HTR-8/SVneo (cell line): ENCODE results near the gene KIF23.
A peak's percentile ranks its signal among the peaks of the same experiment; 100 is the strongest.

Source experiments
- DNase-seq: peaks from one replicate; pipeline ENCODE4 v3.0.0; 2011; ENCODE audit warnings: low spot score, mixed read lengths; ENCODE audit not compliant: insufficient read length
- FAIRE-seq: peaks from 2 replicates; lab custom pipeline; 2011; peaks lifted over from hg19 to GRCh38; lab: Jason Lieb, UNC

KIF23 gene

DNA sequence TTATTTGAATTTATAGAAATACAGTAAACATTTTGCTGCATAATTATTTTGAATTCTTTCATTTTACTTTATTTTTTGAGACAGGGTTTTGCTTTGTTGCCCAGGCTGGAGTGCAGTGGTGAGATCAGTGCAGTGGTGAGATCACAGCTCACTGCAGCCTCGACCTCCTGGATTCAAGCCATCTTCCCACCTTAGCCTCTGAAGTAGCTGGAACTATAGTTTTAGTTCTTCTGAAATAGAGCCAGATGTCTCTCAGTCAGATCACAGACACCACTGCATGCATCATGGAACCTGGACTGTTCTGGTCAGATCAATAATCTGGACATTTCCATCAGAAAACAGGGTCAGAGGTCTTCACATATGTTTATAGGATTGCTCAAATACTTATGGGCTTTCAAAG lies 46.3 kb downstream of the KIF23 start:
- FAIRE-seq (no peak), DNase-seq (no peak)

DNA sequence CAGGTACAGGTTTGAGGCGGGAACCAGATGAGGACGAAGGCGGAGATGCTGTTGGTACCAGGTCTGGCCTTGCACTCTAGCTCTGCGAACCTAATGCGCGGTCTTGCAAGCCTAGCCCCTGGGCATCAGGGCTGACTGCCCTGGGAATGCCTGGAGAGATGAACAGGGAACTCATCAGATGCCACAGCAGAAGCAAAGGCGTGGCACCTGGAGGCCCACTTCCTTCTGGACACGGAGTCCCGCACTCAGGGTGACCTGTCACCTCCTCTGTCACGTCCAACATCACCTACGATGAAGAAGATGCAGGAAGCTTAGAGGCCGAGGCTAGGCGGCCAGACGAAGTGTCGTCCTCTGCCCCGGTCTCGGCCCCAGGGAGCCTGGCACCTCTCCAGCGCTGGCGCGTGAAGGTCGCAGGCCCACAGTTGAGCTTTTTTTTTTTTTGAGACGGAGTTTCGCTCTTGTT lies 47.9 kb downstream of the KIF23 start:
- FAIRE-seq (no peak), DNase-seq (no peak)

DNA sequence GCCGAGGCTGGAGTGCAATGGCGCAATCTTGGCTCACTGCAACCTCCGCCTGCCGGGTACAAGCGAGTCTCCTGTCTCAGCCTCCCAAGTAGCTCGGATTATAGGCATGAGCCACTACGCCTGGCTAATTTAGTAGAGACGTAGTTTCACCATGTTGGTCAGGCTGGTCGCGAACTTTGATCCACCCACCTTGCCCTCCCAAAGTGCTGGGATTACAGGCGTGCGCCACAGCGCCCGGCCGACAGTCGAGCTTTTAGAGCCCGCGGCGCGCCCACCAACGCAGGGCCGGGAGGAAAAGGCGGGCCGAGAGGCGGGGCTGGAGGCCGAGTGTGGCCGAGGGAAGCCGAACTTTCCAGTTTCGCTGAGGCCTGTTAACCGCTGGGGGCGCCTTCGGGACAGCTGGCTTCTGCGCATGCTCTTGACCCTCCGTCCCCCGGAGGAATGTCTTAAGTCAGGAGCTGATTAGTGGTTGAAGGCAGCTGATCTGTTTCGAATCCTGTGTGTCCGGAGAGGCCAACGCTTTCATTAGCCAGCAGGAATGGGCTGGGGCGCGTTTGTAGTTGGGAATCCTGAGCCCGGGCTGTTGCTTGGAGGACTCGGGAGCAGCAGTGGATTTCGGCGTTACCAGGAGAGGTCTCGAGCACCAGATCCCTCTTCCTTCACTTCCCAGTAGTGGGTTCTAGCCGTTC lies 48.5 kb downstream of the KIF23 start:
- peak; percentile 72 for FAIRE-seq

DNA sequence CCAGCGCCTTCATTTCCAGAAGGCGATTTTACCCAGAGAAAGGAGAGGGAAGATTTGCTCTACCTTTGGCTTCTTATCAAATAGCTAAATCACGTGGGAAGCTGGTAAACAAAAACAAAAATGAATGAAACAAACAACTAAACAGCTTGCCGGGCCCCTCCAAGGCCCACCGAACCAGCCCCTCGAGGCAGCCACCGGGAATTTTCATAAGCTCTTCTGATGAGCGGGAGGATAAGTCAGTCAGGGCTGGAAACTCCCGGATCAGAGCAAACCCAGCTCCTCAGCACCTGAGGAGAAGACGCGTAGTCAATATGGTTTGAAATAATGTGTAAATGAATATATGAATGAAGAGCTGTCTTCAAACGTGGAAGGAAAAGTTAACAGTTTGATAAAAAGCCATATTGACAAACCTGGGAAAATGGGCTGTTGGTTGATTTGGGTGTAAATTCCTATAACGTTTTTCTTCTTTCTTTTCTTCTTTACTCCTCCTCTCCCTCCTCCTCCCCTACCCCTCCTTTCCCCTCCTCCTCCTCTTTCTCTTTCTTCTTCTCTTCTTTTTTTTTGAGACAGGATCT lies 49.1 kb downstream of the KIF23 start:
- DNase-seq, result no peak

More for the DNA sequence above, 48.5 kb downstream of the KIF23 start:
- DNase-seq, result peak; percentile 100

DNA sequence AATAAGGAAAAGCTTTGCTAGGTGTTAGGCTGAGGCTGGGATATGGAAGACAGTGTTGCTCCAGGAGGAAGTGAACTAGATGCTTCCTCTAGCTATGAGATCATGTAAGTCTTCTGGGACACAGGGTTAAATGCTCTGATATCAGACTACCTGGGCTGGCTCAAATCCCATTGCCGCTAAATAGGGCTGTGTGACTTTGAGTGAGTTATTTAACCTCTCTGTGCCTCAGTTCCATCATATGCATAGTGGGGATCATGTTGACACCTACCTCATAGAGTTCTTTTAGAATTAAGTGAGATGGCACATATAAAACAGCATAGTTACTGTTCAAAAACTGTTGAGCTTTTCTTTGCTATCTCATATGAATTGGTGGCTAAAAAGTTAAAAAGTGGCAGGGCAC lies 51.1 kb downstream of the KIF23 start:
- DNase-seq (no peak), FAIRE-seq (no peak)

More for the DNA sequence above, 49.1 kb downstream of the KIF23 start:
- FAIRE-seq, result no peak

DNA sequence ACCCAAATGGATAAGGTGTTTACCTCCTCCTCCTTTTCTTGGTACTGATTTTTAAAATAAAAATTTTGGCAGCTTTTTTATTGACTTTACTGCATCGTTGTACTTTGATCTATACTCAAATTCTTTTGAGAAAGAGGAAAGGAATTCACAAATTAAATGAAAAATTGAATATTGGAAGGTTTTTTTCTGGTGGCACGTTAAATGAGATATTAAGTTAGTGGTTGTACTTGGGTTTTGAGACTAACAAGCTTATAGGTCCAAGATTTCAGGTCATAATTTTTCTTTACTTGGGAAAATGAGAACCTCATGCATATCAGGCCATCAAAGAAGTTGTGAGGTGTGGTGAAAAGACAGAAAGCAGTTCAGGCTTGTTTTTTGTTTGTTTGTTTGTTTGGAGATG lies 52.6 kb downstream of the KIF23 start:
- FAIRE-seq, result no peak

DNA sequence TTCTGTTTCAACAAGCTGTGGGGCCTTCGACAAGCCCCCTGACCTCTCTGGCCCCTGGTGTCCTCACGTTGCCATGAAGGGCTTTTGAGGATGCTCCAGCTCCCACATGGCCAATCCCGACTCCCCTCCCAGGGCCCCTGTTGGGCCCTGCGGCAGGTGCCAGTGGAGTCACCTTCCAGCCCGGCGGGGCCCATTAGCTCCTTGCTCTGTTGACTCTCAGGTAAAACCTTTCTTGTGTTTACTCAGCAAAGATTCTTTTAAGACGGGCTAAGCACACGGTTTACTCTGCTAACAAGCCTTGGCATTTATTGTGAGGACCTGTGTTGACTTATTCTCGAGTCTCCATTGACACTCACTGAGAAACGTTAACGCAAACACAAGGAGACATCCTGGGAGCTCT lies 53.5 kb downstream of the KIF23 start:
- no peak for FAIRE-seq
- no peak for DNase-seq

More for the DNA sequence above, 52.6 kb downstream of the KIF23 start:
- no peak for DNase-seq

DNA sequence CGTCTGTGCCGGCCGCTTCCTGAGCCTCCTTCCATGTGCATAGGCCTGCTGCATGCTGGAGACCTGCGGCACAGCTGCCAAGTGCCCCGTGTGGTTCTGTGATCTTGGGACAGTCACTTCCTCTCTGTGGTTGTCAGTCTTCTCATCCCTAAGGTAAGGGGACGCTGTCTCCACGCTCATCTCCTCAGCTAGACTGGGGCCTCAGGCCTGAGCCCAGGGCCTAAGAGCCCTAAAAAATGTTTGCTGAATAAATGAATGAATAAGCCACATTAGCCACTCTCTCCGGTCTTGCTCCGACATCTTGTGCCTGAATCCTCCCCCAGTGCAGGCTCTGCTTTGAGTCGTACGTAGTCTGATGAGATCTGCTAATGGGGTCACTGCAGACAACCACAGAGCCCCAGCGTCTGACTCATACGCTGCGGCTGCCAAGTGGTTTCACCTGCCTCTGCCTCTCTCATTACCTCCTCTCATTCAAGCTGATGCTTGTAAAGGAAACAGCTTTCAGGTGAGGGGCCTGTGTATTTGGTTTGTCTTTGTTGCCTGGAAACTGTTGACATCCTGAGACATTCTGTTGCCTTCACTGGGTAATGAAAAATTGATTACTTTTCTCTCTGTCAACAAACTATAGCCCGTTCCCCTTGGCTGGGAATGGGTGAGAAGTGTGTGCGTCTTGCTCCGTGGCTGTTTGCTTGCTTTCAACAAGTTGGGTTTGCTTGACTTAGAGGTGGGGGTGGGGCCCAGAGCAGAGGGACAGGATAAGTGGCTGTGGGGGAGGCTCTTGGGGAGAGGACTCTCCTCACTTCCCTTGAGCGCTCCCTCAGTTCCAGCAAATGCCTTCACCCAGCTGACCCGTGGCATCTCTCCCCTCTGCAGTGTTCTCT lies 54.3 kb downstream of the KIF23 start:
- DNase-seq, result no peak
- peak; percentile 92 for FAIRE-seq

DNA sequence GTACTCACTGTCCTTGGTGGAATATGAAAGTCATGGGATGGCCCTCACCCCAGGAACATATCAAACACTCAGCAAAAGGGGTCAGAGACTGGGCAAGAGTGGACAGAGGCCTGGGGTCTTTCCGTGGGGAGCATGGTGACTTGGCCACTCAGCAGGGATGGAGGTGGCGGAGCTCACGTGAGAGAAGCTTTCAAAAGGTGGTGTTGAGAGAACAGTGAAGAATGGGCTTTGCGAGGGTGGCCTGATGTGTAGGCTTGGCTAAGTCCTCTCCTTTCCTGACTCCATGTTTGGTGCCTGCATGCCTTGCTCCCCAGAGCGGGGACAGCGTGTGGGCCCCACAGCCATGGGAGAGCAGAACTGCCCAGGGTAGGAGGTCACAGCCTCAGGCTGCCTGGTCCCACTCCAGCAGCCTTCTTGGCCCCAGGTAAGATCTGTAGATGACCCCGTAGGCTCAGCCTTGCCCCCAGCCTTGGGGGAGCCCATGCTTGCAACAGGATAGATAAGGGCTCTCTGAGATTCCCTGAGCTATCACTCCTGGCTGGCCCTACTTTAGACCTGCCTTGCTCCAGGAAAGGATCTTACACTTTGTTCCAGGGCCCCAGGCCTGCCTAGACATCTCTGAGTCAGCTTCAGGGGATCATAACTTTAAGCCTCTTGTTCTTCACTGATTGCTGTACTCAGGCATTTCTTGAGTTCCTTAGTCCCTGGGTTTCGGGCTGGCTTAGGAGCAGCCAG lies 55.5 kb downstream of the KIF23 start:
- DNase-seq (no peak), FAIRE-seq (no peak)

DNA sequence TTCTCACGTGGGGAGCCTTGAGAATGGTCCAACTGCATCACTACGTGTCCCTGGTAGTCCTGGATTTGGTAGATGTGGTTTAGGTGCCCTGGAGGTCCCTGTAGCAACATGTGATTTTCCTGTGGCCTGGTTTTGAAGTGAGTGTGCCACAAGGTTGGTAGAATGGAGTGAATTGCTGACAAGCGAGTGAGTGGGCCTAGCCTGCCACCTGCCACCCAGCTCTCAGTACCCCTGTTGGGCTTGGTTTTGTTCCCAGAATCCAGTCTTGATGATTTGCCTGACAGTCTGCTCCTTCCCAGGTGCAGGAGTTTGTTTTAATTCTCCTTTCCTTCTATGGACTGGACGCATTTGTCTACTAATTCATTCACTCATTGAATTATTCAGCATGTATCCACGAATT lies 57.9 kb downstream of the KIF23 start:
- no peak for DNase-seq

DNA sequence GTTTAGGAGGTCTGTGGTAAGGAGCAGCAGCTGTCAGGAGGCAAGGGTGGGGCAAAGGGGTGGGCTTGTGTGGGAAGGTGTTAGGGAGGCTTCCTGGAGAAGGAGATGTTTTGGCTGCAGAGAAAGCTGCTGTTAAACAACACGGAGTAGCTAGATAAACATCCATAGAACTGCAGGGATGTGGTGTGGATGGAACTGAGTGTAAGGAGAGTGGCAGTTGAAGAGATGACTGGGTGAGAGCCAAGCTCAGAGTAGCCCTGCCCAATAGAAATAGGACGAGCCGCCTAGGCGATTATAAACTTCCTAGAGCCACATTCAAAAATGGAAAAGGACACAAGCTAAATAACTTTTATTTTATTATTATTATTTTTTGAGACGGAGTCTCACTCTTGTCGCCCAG lies 58.4 kb downstream of the KIF23 start:
- no peak for DNase-seq
- FAIRE-seq, result no peak

More for the DNA sequence above, 57.9 kb downstream of the KIF23 start:
- peak; percentile 82 for FAIRE-seq

DNA sequence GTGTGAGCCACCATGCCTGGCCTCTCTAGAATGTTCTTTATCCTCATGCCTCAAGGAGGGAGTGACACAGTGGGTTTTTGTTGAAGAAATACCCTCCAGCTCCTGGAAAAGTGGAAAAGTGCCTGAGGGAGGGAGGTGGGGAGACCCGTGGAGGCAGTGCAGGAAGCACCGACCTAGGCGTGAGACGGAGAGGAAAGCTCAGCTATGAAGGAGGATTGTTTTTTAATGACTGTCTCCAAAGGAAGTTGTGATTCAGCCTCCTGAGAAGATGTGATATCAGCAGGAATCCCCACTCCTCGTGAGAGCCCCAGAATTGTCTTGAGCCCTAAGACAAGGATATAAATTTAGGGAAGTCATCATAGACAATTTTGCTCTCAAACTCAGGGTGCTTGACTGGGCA lies 60.1 kb downstream of the KIF23 start:
- DNase-seq (no peak), FAIRE-seq (peak; percentile 76)

DNA sequence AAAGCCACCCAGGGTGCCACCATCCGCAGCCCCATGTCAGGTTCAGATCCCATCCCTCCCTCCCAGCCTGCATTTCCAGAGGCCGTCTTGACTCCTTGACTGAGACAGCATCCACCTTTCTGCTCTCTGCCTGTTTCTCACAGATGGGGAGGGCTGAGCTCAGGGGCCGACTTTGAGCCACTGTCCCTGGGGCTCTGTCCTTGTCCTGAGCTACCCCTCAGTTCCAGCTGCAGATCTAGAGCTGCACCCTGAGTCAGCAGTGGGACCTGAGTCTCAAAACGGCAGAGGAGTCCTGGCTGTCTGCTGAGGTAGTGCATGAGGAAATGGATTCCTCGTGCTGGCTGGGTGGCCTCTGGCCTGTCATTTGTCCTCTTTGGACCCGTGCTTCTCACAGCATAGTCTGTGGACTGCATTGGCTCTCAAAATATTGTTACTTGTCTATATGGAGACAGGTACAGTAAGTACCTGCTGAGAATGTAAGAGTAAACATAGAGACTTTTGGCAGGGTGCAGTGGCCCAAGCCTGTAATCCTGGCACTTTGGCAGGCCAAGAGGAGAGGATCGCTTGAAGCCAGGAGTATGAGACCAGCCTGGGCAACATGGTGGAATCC lies 60.8 kb downstream of the KIF23 start:
- FAIRE-seq (peak; percentile 57), DNase-seq (no peak)

DNA sequence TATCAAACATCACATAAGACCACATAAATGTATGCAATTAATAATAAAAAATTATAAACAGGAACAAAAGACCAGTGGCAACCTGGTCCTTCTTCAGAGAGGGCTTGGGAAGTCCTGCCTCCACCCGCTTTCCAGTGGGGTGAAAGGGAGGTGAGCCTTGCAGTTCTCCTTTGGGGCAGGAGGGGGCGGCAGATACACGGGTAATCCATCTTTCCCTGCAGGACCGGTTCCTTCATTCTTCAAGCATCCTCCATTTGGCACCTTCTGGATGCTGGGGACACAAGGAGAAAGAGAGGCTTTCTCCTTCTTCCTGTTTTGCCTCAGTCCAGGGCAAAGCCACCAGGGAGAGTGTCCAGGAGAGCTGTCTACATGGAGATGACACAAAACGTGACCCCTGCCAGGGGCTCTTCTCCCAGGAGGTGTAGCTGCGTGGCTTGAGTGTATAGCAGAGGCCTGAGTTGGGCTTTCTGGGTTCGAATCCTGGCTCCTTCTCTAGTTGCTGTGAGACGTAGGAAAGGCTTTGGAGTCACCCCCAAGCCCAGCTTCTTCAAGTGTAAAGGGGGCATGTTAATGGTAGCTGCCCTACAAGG lies 61.7 kb downstream of the KIF23 start:
- FAIRE-seq (peak; percentile 16), DNase-seq (peak; percentile 89)

DNA sequence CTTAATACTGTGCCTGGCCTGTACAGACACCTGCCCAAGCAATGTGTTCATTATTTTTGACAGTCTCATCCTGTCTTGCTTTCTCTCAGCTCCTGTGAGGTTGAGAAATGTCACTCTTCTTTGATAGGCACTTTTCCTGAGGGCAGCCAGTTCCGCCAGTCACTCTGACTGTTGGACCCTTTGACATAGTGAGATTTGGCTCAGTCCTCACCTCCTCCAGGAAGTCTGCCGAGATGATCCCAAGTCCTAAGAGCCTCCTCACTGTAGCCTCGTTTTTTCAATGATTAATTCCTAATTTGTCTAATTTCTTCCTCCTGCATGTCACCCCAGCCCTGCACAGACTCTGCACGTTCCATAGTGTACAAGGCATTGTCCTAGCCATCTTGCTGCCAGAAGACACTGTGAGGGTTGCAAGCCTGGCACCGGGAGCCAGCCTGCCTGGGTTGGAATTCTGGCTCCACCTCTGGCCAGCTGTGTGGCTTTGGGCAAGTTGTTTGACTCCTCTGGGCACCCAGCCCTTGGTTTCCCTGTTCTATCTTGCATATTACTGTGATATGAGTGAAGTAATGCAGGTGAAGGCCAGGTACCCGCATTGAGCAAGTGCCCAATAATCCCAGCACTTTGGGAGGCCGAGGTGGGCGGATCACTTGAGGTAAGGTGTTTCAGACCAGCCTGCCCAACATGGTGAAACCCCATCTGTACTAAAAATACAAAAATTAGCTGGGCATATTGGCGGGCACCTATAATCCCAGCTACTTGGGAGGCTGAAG lies 62.7 kb downstream of the KIF23 start:
- FAIRE-seq (no peak), DNase-seq (no peak)

DNA sequence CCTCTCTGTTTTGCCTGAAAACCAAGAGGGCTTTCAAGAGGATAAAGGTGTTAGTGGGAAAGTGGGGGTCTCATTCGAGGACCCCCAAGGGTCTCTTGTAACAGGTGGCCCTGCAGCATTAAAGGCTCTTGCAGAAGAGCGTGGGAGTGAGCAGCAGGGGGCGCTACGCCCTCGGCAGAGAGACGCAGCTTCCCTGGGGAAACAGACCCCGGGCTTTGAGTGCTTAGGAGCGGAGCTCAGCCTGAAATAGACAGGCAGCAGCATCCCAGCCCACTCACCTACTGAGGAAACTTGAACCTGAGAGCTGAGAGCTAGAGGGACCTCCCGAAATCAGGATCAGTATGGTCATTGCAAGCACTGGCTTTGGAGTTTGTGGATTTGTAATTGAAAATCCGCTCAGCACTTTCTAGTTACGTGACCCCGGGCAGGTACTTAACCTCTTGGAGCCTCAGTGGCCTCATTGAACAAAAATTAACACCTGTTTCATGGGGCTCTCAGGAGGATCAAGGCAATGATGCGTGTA lies 64.2 kb downstream of the KIF23 start:
- DNase-seq, result peak; percentile 84
- no peak for FAIRE-seq

DNA sequence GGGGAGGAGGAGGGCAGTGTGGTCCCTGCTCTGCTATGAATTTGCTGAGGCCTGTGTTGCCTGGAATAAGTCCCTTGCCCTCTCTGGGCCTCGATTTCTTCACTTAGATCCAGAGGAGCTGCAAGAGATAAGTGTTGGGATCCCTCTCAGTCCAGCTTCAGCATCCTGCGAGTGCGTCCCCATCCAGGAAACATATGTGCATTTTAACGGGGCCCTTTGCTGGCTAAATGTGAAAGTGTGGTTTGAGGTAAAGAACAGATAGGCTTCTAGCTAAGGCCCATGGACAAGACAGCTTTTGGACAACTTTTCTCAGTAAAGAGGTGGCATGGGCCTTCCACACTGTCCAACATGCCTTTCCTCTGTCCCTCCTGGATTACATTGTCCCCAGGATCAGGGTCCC lies 64.9 kb downstream of the KIF23 start:
- no peak for FAIRE-seq
- DNase-seq, result no peak

DNA sequence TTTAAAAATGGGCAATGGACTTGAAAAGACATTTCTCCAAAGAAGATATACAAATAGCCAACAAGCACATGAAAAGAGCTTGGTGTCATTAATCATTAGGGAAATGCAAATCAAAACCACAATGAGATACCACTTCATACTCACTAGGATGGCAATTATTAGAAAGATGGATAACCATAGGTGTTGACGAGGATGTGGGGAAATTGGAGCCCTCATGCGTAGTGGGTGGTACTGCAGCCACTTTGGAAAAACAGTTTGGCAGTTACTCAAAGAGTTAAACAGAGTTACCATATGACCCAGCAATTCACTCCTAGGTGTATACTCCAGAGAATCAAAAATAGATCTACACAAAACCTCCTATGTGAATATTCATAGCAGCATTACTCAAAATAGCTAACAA lies 65.8 kb downstream of the KIF23 start:
- no peak for DNase-seq
- FAIRE-seq, result no peak

DNA sequence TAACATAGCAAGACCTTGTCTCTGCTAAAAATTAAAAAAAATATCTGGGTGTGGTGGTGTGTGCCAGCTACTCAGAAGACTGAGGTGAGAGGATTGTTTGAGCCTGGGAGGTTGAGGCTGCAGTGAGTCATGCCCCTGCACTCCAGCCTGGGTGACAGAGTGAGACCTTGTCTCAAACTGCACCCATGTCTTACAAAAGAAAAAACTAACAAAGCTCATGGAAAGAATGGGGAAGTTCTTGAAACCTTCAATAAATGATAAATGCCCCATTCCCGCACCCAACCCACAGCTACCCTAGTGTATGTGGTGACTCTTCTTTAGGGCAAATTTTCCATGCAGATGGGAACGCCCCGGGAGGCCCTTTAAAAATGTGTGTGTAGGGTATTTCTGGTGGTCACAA lies 66.8 kb downstream of the KIF23 start:
- FAIRE-seq (no peak), DNase-seq (no peak)
